Gastrocnemius medialis (tissue), 4 donors: ENCODE measurements around the gene CPA3. TPM values are rescaled to one million over a fixed set of nuclear protein-coding genes. Genes with fewer than 3 reads are reported as not detected.

Experiments used
- ATAC-seq, 2 donors: fragments of 150-250 bp; one replicate each; pipeline ENCODE4 v1.9.1; 2016
- DNase-seq, 2 donors: peaks; one replicate each; pipeline ENCODE4 v3.0.0-alpha.2; 2019
- H3K27ac ChIP-seq, 4 donors: fragments of 200-600 bp; sonication (generic); 1 replicate in 1 of 4; 2 replicates in 3 of 4; pipeline ENCODE4 v1.5.1; 2016 to 2018; ENCODE audit warnings: mild to moderate bottlenecking in 2 of 4, moderate library complexity in 1 of 4
- H3K27me3 ChIP-seq, 3 donors: fragments of 200-600 bp; sonication (generic) in 2 of 3; 1 replicate in 1 of 3; 2 replicates in 2 of 3; pipeline versions ENCODE4 v1.5.1 to v1.6.0; 2016 to 2019; ENCODE audit warnings: mild to moderate bottlenecking in 1 of 3, moderate library complexity in 1 of 3
- H3K36me3 ChIP-seq, 2 donors: fragments of 200-600 bp; sonication (generic) in 1 of 2; one replicate each; pipeline ENCODE4 v1.5.1; 2017 to 2018
- H3K4me1 ChIP-seq, 2 donors: fragments of 200-600 bp; sonication (generic) in 1 of 2; one replicate each; pipeline ENCODE4 v1.5.1; 2016 to 2017; ENCODE audit warnings: mild to moderate bottlenecking in 2 of 2
- H3K4me3 ChIP-seq, 4 donors: fragments of 200-600 bp; sonication (generic) in 3 of 4; 1 replicate in 1 of 4; 2 replicates in 3 of 4; pipeline ENCODE4 v1.5.1; 2016 to 2019; ENCODE audit warnings: mild to moderate bottlenecking in 2 of 4
- H3K9me3 ChIP-seq, 3 donors: fragments of 200-600 bp; sonication (generic) in 2 of 3; 1 replicate in 1 of 3; 2 replicates in 2 of 3; pipeline ENCODE4 v1.5.1; 2016 to 2019
- CTCF ChIP-seq, 5 experiments: fragments of 450-650 bp in 3 of 5; fragments of 200-600 bp in 2 of 5; sonication (generic) in 2 of 5; IDR thresholded peaks in 4 of 5; conservative IDR thresholded peaks in 1 of 5; 1 replicate in 4 of 5; 2 replicates in 1 of 5; pipeline ENCODE4 v1.5.1; 2016 to 2019; ENCODE audit warnings: antibody characterized with exemption in 5 of 5, mild to moderate bottlenecking in 3 of 5, moderate library complexity in 3 of 5
- POLR2A ChIP-seq, 2 donors: fragments of 450-650 bp; IDR thresholded peaks; one replicate each; pipeline ENCODE4 v1.6.1; 2017; ENCODE audit warnings: antibody characterized with exemption in 2 of 2, mild to moderate bottlenecking in 2 of 2, moderate library complexity in 2 of 2
- in situ Hi-C, 4 donors: fragments of 200-750 bp; cut with MboI; loops; one replicate each; pipeline versions ENCODE4 v1.15.0 to v1.8.0; 2017; ENCODE audit warnings: low sequenced_read_pairs in 4 of 4
- intact Hi-C: fragments of 100-400 bp; cut with DNase I; formaldehyde crosslinking; loops from one replicate; pipeline ENCODE4 v1.15.1; 2023; ENCODE audit warnings: low total_unique reads
- total RNA-seq, 4 donors: library from RNA; depleted of rRNA; stranded (reverse); fragments of >200 nt; gene quantifications; one replicate each; pipeline versions ENCODE4 v1.1.0 to v1.2.3, GENCODE V29; 2016

CPA3 gene
- total RNA-seq, 4 donors from 2014 or later, result 1.00 to 4.7 (median 1.8) TPM; not detected in 1

- no peaks in the 10 kb centered on the region for H3K27me3 ChIP-seq
- H3K4me1 ChIP-seq, result peaks cover 0 to 20% of the 10 kb centered on the region in 2 donors
- H3K27ac ChIP-seq, result no peak overlapping the region
- intact Hi-C loops (no loop called here), in situ Hi-C loops (no loop called here)
- H3K4me3 ChIP-seq, result no peak overlapping the region
- DNase-seq (no peak), ATAC-seq (no peak)
- H3K9me3 ChIP-seq, result no peaks in the 10 kb centered on the region
- no peaks in the 10 kb centered on the region for H3K36me3 ChIP-seq
- no peak for TF ChIP-seq POLR2A (IDR thresholded peaks at IDR 0.05)
- no peak for TF ChIP-seq CTCF (IDR thresholded peaks at IDR 0.05 in 4 of 5, conservative IDR thresholded peaks at IDR 0.05 in 1 of 5)
Observed at GRCh38 chr3:148880681-148881080, 15.6 kb downstream of the CPA3 start.

- Histone ChIP-seq H3K36me3 (no peaks in the 10 kb centered on the region), H3K4me3 (no peak overlapping the region), H3K27me3 (no peaks in the 10 kb centered on the region), H3K4me1 (peaks cover 0 to 20% of the 10 kb centered on the region in 2 donors), H3K9me3 (no peaks in the 10 kb centered on the region), H3K27ac (no peak overlapping the region)
- intact Hi-C loops, result no loop called here
- DNase-seq (no peak), ATAC-seq (no peak)
- no peak for TF ChIP-seq POLR2A (IDR thresholded peaks at IDR 0.05)
- TF ChIP-seq CTCF (IDR thresholded peaks at IDR 0.05 in 4 of 5, conservative IDR thresholded peaks at IDR 0.05 in 1 of 5), result no peak
- in situ Hi-C loops, result no loop called here
Observed at GRCh38 chr3:148881286-148881685, 16.2 kb downstream of the CPA3 start.

GRCh38 chr3:148882288-148882687 is 17.2 kb downstream of the CPA3 start:
- Histone ChIP-seq H3K4me3 (no peak overlapping the region), H3K4me1 (peaks cover 0 to 20% of the 10 kb centered on the region in 2 donors), H3K9me3 (no peaks in the 10 kb centered on the region), H3K27me3 (no peaks in the 10 kb centered on the region), H3K27ac (no peak overlapping the region), H3K36me3 (no peaks in the 10 kb centered on the region)
- DNase-seq, result no peak
- no peak for TF ChIP-seq POLR2A (IDR thresholded peaks at IDR 0.05)
- TF ChIP-seq CTCF (IDR thresholded peaks at IDR 0.05 in 4 of 5, conservative IDR thresholded peaks at IDR 0.05 in 1 of 5), result no peak
- ATAC-seq, result no peak
- intact Hi-C loops (no loop called here), in situ Hi-C loops (no loop called here)

- intact Hi-C loops, result no loop called here
- TF ChIP-seq POLR2A (IDR thresholded peaks at IDR 0.05), result no peak
- no peak for TF ChIP-seq CTCF (IDR thresholded peaks at IDR 0.05 in 4 of 5, conservative IDR thresholded peaks at IDR 0.05 in 1 of 5)
- Histone ChIP-seq H3K4me1 (peaks cover 0 to 20% of the 10 kb centered on the region in 2 donors), H3K27ac (no peak overlapping the region), H3K4me3 (no peak overlapping the region), H3K9me3 (no peaks in the 10 kb centered on the region), H3K36me3 (no peaks in the 10 kb centered on the region), H3K27me3 (no peaks in the 10 kb centered on the region)
- DNase-seq, result no peak
- no peak for ATAC-seq
- in situ Hi-C loops, result no loop called here
Observed at GRCh38 chr3:148883163-148883562, 18.1 kb downstream of the CPA3 start.

- intact Hi-C loops, result no loop called here
- ATAC-seq, result no peak
- Histone ChIP-seq H3K27me3 (no peaks in the 10 kb centered on the region), H3K27ac (no peak overlapping the region), H3K4me1 (peaks cover 0 to 20% of the 10 kb centered on the region in 2 donors), H3K4me3 (no peak overlapping the region), H3K36me3 (no peaks in the 10 kb centered on the region), H3K9me3 (no peaks in the 10 kb centered on the region)
- no peak for DNase-seq
- in situ Hi-C loops, result no loop called here
- TF ChIP-seq POLR2A (IDR thresholded peaks at IDR 0.05) (no peak), CTCF (IDR thresholded peaks at IDR 0.05 in 4 of 5, conservative IDR thresholded peaks at IDR 0.05 in 1 of 5) (no peak)
Observed at GRCh38 chr3:148884261-148884660, 19.2 kb downstream of the CPA3 start.
